K562 (cell line): ENCODE measurements around the gene RCOR1. TPM values are rescaled to one million over a fixed set of nuclear protein-coding genes. Genes with fewer than 3 reads are reported as not detected.

Experiments
- C11orf30 ChIP-seq: fragments of 450-650 bp; IDR thresholded peaks from 2 replicates; pipeline ENCODE4 v1.6.1; 2016; ENCODE audit warnings: low read depth, mild to moderate bottlenecking
- CTBP1 ChIP-seq: fragments of 450-650 bp; IDR thresholded peaks from 2 replicates; pipeline ENCODE4 v1.6.1; 2016; ENCODE audit warnings: borderline replicate concordance
- HES1 ChIP-seq: fragments of 450-650 bp; IDR thresholded peaks from 2 replicates; pipeline ENCODE4 v1.6.1; 2016; ENCODE audit warnings: low read depth, mild to moderate bottlenecking, moderate library complexity
- MCM3 ChIP-seq: fragments of 450-650 bp; IDR thresholded peaks from 2 replicates; pipeline ENCODE4 v1.6.1; 2016
- MGA ChIP-seq: fragments of 450-650 bp; IDR thresholded peaks from 2 replicates; pipeline ENCODE4 v1.6.1; 2016; ENCODE audit warnings: mild to moderate bottlenecking, moderate library complexity
- RBFOX2 ChIP-seq: fragments of 200-400 bp; formaldehyde crosslinking; IDR thresholded peaks from 2 replicates; pipeline ENCODE4 v1.6.1; 2017; ENCODE audit warnings: low read depth, mild to moderate bottlenecking, low read length, moderate library complexity
- RFX1 ChIP-seq: fragments of 450-650 bp; IDR thresholded peaks from 2 replicates; pipeline ENCODE4 v1.6.1; 2016; ENCODE audit warnings: mild to moderate bottlenecking, moderate library complexity
- SMAD1 ChIP-seq: fragments of 150-350 bp; IDR thresholded peaks from 2 replicates; pipeline ENCODE4 v1.6.1; 2014; ENCODE audit warnings: low read length, low read depth; ENCODE audit not compliant: partially characterized antibody
- ZNF507 ChIP-seq: conservative IDR thresholded peaks from 2 replicates; pipeline ENCODE4 v1.6.1; 2017; ENCODE audit warnings: missing genetic modification characterization, missing compliant biosample characterization
- ZNF592 ChIP-seq: fragments of 450-650 bp; IDR thresholded peaks from 2 replicates; pipeline ENCODE4 v1.6.1; 2017; ENCODE audit warnings: antibody characterized with exemption, mild to moderate bottlenecking
- polyA plus RNA-seq, 8 experiments: library from polyadenylated mRNA; depleted of rRNA in 4 of 8; stranded (reverse) in 5 of 8; unstranded in 3 of 8; fragments of >200 nt; fragmentation: Nextera tagmentation in 2 of 8; fragmentation: Illumina TruSeq in 1 of 8; extraction: Ambion mirVana in 2 of 8; extraction: Trizol in 1 of 8; gene quantifications; 2 replicates each; pipeline versions ENCODE4 v1.2.1 to v1.2.3, GENCODE V29; 2011 to 2014; ENCODE audit warnings: inconsistent platforms in 1 of 8, missing spikeins in 1 of 8
- total RNA-seq, 7 experiments: library from RNA; depleted of rRNA in 6 of 7; stranded (reverse); fragments of >200 nt in 6 of 7; fragmentation: Illumina TruSeq in 2 of 7; extraction: Trizol in 2 of 7; gene quantifications; 2 replicates each; pipeline versions ENCODE4 v1.2.1 to v1.2.3, GENCODE V29; 2011 to 2021; ENCODE audit warnings: low replicate concordance in 1 of 7

The RCOR1 gene
- total and polyA plus RNA-seq, 9 of the 15 experiments (the other 6 are each of a cell fraction or from before 2014, with no cell fraction given), result 8.5 to 47.9 (median 20.9) TPM

DNA sequence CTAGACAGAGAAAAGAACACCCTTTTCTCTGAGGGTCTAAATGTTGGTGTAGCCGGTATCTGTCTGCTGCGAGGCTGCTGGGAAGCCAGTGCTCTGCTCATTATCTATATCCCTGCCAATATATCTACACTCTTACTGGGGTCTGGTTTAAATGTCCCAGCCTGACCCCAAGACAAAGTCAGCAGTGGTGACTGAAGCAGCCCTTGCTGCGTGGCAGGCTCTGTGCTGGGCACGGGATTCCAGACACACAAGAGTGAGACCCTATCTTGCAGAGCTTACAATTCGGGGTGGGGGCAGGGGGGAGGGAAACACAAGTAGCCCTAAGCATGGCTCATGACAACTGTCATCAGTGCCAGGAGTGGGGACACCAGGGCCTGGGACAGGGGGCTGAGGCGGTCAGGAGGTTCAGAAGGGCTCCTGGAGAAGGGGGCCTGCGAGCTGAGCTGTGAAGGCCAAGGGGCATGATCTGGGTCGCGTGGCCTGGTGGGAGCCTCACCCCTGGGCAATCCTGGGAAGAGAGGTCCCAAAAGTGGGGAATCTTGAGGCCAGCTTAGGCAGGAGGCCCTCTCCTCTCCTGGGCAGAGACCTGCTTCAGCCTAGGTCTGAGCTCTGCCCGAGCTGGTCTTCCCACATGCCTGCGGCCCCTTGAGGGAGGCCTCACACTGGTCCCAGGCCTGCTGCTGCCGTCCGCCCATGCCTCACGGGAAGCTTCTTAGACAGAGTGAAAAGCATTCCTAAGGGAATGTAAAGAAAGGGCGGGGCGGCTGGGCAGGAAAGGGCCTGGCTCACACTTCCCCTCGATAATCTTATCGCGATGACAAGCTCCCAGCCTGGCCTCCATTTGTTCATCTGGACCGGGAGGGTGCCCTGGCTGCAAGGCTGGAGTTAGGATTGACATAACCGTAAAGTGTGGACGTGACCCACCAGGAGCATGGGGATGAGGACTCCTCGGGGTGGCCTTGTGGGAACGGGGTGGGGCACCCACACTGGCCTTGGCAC, 7.3 kb upstream of the RCOR1 start (continued):
- peak; percentile 69 for TF ChIP-seq MGA
- no peak for TF ChIP-seq MCM3
- TF ChIP-seq C11orf30, result no peak
- no peak for TF ChIP-seq HES1
- TF ChIP-seq ZNF507 (tag), result no peak
- TF ChIP-seq RFX1, result no peak
- TF ChIP-seq SMAD1, result no peak
- peak; percentile 81 for TF ChIP-seq ZNF592
- peak; percentile 46; the same call in 1 of the 2 replicates for TF ChIP-seq RBFOX2
- TF ChIP-seq CTBP1, result peak; percentile 40; the same call in 1 of the 2 replicates
